Aorta (tissue), 5 donors: ENCODE results near the gene AUTS2. TPM values are rescaled to one million over a fixed set of nuclear protein-coding genes. Genes with fewer than 3 reads are reported as not detected.

ENCODE experiments used
- ATAC-seq: fragments of 200-7000 bp; cut with Tn5 transposase; one replicate; pipeline ENCODE4 v1.9.1; 2022; ENCODE audit warnings: moderate library complexity; ENCODE audit not compliant: low FRiP score
- DNase-seq, 2 donors: peaks; one replicate each; pipeline ENCODE4 v3.0.0-alpha.2; 2020
- H3K27ac ChIP-seq, 2 donors: one replicate each; pipeline ENCODE4 v1.5.1; 2013; ENCODE audit warnings: low read length in 2 of 2, mild to moderate bottlenecking in 2 of 2, moderate library complexity in 2 of 2, control low read depth in 1 of 2, inconsistent platforms in 1 of 2, low read depth in 1 of 2
- H3K27me3 ChIP-seq, 2 donors: one replicate each; pipeline ENCODE4 v1.6.1; 2013; ENCODE audit warnings: control low read depth in 1 of 2, low read length in 1 of 2, mild to moderate bottlenecking in 1 of 2, moderate library complexity in 1 of 2; ENCODE audit not compliant: insufficient read depth in 2 of 2, control insufficient read depth in 1 of 2
- H3K36me3 ChIP-seq, 2 donors: one replicate each; pipeline ENCODE4 v1.6.1; 2013; ENCODE audit warnings: control low read depth in 1 of 2, low read length in 1 of 2, mild to moderate bottlenecking in 1 of 2; ENCODE audit not compliant: insufficient read depth in 2 of 2, control insufficient read depth in 1 of 2
- H3K4me1 ChIP-seq, 2 donors: one replicate each; pipeline ENCODE4 v1.6.1; 2013; ENCODE audit warnings: low read length in 2 of 2, control low read depth in 1 of 2, mild to moderate bottlenecking in 1 of 2, moderate library complexity in 1 of 2; ENCODE audit not compliant: insufficient read depth in 2 of 2, control insufficient read depth in 1 of 2
- H3K4me3 ChIP-seq, 2 donors: one replicate each; pipeline ENCODE4 v1.5.1; 2013; ENCODE audit warnings: low read length in 2 of 2, control low read depth in 1 of 2, mild to moderate bottlenecking in 1 of 2
- H3K9me3 ChIP-seq: one replicate; pipeline ENCODE4 v1.6.1; 2013; ENCODE audit warnings: mild to moderate bottlenecking, low read length; ENCODE audit not compliant: control insufficient read depth
- WGBS, 2 donors: extraction: QIAGEN DNeasy Blood & Tissue Kit; methylation state at CpG; one replicate each; pipeline ENCODE4 v1.1.7; 2013; 5-methylcytosine and 5-hydroxymethylcytosine counted together
- intact Hi-C, 2 donors: fragments of 100-400 bp; cut with DNase I; formaldehyde crosslinking; loops; one replicate each; pipeline versions ENCODE4 v1.14.2 to v1.15.0; 2022
- polyA plus RNA-seq, 2 donors: library from polyadenylated mRNA; stranded (reverse); fragments of 200-250 nt; gene quantifications; one replicate each; pipeline ENCODE4 v1.2.3, GENCODE V29; 2013
- total RNA-seq, 2 donors: library from RNA; stranded (reverse); fragmentation: NEBNext Ultra II Directional; extraction: Animal tissue kit (Norgen Biotek cat#: 25700); gene quantifications; one replicate each; pipeline ENCODE4 v1.2.1, GENCODE V29; 2021
- donor health status: healthy with polysubstance abuse.
- donor health status: Bipolar disorder and iron deficiency.
- donor health status: DM: no; HTN: no; CAD: no.
- donor health status: DM: no; HTN: no; CAD: no.
- donor health status: DM: yes; HTN: yes; CAD: no.

Gene AUTS2
- total and polyA plus RNA-seq, 4 donors, result 3.9 to 102 (median 57.0) TPM

- intact Hi-C loops, result no loop called here
- DNase-seq (no peak), ATAC-seq (no peak)
- Histone ChIP-seq H3K27ac (no peak overlapping the region), H3K27me3 (no peaks in the 10 kb centered on the region), H3K36me3 (no peaks in the 10 kb centered on the region), H3K4me1 (peaks cover 0 to 12% of the 10 kb centered on the region in 2 donors), H3K9me3 (no peaks in the 10 kb centered on the region), H3K4me3 (no peak overlapping the region)
Observed at GRCh38 chr7:70539205-70539604, 940.9 kb downstream of the AUTS2 start.

DNA sequence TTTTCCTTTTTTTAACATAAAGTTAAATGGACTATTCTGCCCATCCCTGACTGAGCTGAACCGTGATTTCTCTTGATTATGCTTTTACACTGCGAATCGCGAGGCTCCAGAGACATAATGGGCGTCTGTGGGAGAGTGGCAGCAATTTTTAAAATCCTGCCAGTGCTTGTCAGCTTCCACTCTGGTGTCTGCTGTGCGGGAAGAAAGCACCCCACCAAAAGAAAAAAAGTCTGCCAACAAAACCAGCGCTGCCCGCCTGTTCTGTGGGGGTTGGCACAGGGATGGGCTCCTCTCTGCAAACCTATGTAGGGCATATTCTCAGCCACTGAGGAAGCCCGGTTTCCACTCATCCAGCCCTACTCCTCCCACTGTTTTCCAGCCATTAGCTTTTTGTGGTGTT lies 941.3 kb downstream of the AUTS2 start:
- H3K4me1 ChIP-seq, result peaks cover 0 to 12% of the 10 kb centered on the region in 2 donors
- no peaks in the 10 kb centered on the region for H3K27me3 ChIP-seq
- ATAC-seq (no peak), DNase-seq (no peak)
- intact Hi-C loops, result loop anchor here in 1 of 2 donors (10.0 kb wide), 1 partner anchor 75 kb away; no protein-coding TSS in a partner anchor
- H3K36me3 ChIP-seq, result no peaks in the 10 kb centered on the region
- WGBS, 2 donors, result 66 to 76% methylated on average over 9 of the region's 9 CpGs
- no peak overlapping the region for H3K27ac ChIP-seq
- no peak overlapping the region for H3K4me3 ChIP-seq
- no peaks in the 10 kb centered on the region for H3K9me3 ChIP-seq

DNA sequence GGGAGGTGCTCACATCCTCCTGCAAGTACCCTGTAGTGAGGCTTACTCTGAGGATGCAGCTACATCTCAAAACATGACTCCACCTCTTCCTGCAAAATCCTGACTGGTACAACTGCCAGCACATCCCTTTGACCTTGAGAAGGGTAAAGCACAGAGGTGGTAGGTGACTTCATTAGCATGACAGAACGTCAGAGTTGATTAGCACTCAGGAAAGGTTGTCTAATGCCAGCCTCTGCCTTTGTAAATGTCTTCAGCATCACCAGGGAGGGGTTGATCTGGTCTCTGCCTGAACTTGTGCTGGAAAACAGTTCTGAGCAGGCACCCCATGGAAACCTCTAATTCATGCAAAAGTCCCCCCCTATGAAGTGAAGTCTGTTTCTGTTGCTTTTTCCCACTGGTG lies 942.4 kb downstream of the AUTS2 start:
- no peak for ATAC-seq
- Histone ChIP-seq H3K27ac (no peak overlapping the region), H3K9me3 (no peaks in the 10 kb centered on the region), H3K36me3 (no peaks in the 10 kb centered on the region), H3K27me3 (no peaks in the 10 kb centered on the region), H3K4me1 (peaks cover 0 to 12% of the 10 kb centered on the region in 2 donors), H3K4me3 (no peak overlapping the region)
- intact Hi-C loops, result loop anchor here in 1 of 2 donors (10.0 kb wide), 1 partner anchor 74 kb away; no protein-coding TSS in a partner anchor
- DNase-seq, result no peak
- 91% methylated on average over 1 of the region's 1 CpG for WGBS, 2 donors

- no peak overlapping the region for H3K4me3 ChIP-seq
- intact Hi-C loops, result loop anchor here in 1 of 2 donors (10.0 kb wide), 1 partner anchor 72 kb away; no protein-coding TSS in a partner anchor
- no peaks in the 10 kb centered on the region for H3K9me3 ChIP-seq
- H3K27ac ChIP-seq, result no peak overlapping the region
- 76 to 90% methylated on average over 1 of the region's 1 CpG for WGBS, 2 donors
- ATAC-seq (no peak), DNase-seq (no peak)
- H3K36me3 ChIP-seq, result no peaks in the 10 kb centered on the region
- H3K4me1 ChIP-seq, result peaks cover 0 to 12% of the 10 kb centered on the region in 2 donors
- H3K27me3 ChIP-seq, result no peaks in the 10 kb centered on the region
Observed at GRCh38 chr7:70542750-70543376, 944.6 kb downstream of the AUTS2 start.

- intact Hi-C loops, result loop anchor here in 1 of 2 donors (10.0 kb wide), 1 partner anchor 71 kb away; no protein-coding TSS in a partner anchor
- Histone ChIP-seq H3K4me1 (peaks cover 0 to 12% of the 10 kb centered on the region in 2 donors), H3K4me3 (no peak overlapping the region), H3K9me3 (no peaks in the 10 kb centered on the region), H3K27ac (no peak overlapping the region), H3K36me3 (no peaks in the 10 kb centered on the region), H3K27me3 (no peaks in the 10 kb centered on the region)
- DNase-seq (no peak), ATAC-seq (no peak)
- 97 to 98% methylated on average over 2 of the region's 2 CpGs for WGBS, 2 donors
Observed at GRCh38 chr7:70544016-70544415, 945.7 kb downstream of the AUTS2 start.

GRCh38 chr7:70545214-70545613 lies 946.9 kb downstream of the AUTS2 start:
- DNase-seq (no peak), ATAC-seq (no peak)
- no peaks in the 10 kb centered on the region for H3K27me3 ChIP-seq
- no peaks in the 10 kb centered on the region for H3K9me3 ChIP-seq
- intact Hi-C loops, result loop anchor here in 1 of 2 donors (10.0 kb wide), 1 partner anchor 70 kb away; no protein-coding TSS in a partner anchor
- peaks cover 0 to 12% of the 10 kb centered on the region in 2 donors for H3K4me1 ChIP-seq
- H3K36me3 ChIP-seq, result no peaks in the 10 kb centered on the region
- no peak overlapping the region for H3K4me3 ChIP-seq
- 95 to 97% methylated on average over 6 of the region's 6 CpGs for WGBS, 2 donors
- no peak overlapping the region for H3K27ac ChIP-seq

DNA sequence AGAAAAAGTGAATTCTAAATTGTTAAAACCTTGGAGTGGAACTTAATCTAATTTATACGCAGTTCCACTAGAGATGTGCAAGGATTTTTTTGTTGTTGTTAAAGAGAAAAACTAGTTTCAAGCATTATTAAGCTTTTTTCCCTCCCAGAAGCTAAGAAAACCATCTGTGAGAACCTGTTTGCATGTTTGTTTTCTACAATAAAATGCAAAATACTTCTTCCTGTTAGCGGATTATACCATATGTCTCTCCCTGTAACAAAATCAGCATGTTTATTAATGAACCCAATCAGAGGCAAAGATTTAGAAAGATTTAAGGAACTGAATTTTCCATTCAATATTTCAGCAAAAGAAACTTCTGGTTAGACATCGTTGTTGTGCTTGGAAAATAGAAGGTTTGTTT lies 953.9 kb downstream of the AUTS2 start:
- Histone ChIP-seq H3K4me1 (no peaks in the 10 kb centered on the region), H3K27me3 (no peaks in the 10 kb centered on the region), H3K9me3 (no peaks in the 10 kb centered on the region), H3K4me3 (no peak overlapping the region), H3K36me3 (no peaks in the 10 kb centered on the region), H3K27ac (no peak overlapping the region)
- no peak for ATAC-seq
- DNase-seq, result no peak
- intact Hi-C loops, result no loop called here
- 78 to 87% methylated on average over 3 of the region's 3 CpGs for WGBS, 2 donors

DNA sequence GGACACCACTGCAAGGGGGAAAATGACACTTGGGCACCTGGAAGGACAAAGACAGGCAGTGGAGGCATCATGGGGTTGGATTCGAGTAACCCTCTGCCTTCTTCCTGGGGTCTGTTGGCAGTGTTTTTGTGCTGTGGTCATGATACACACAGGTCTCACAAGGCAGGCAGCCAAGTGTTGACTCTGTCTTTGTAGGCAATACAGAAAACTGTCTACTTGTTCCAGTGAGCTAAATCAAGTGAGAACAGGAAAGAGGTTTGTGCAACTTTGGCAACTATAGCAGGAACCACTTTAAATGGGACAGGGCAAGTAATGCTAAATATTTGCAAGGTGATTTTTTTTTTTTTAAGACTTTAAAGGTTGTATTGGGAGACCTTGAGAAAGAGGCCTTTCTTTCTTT lies 955.1 kb downstream of the AUTS2 start:
- no peak for ATAC-seq
- 94 to 95% methylated on average over 1 of the region's 1 CpG for WGBS, 2 donors
- intact Hi-C loops, result no loop called here

GRCh38 chr7:70554646-70555045 lies 956.4 kb downstream of the AUTS2 start:
- no peak for ATAC-seq
- no peaks in the 10 kb centered on the region for H3K27me3 ChIP-seq
- intact Hi-C loops, result no loop called here
- H3K36me3 ChIP-seq, result no peaks in the 10 kb centered on the region
- 63 to 77% methylated on average over 1 of the region's 1 CpG for WGBS, 2 donors
- no peaks in the 10 kb centered on the region for H3K4me1 ChIP-seq
- H3K4me3 ChIP-seq, result no peak overlapping the region
- H3K9me3 ChIP-seq, result peaks cover under 1% of the 10 kb centered on the region
- H3K27ac ChIP-seq, result no peak overlapping the region
- no peak for DNase-seq

More for the DNA sequence above, 955.1 kb downstream of the AUTS2 start:
- Histone ChIP-seq H3K36me3 (no peaks in the 10 kb centered on the region), H3K27ac (no peak overlapping the region), H3K9me3 (no peaks in the 10 kb centered on the region), H3K4me3 (no peak overlapping the region), H3K4me1 (no peaks in the 10 kb centered on the region), H3K27me3 (no peaks in the 10 kb centered on the region)
- DNase-seq, result no peak
